GM19043 (cell line): ENCODE results near the gene H3-3A.

ENCODE experiments used
- ATAC-seq: cut with Tn5 transposase; IDR thresholded peaks from one replicate; pipeline ENCODE4 v1.9.1; 2021; ENCODE audit warnings: low read depth; ENCODE audit not compliant: unreplicated experiment

The H3-3A gene

GRCh38 chr1:226052061-226052460 lies 10.5 kb upstream of the H3-3A start:
- ATAC-seq, result no peak

GRCh38 chr1:226054519-226055327 lies 7.8 kb upstream of the H3-3A start:
- no peak for ATAC-seq

GRCh38 chr1:226059709-226060108 lies 2.8 kb upstream of the H3-3A start:
- no peak for ATAC-seq

GRCh38 chr1:226060427-226060826 lies 2.1 kb upstream of the H3-3A start:
- ATAC-seq, result no peak

- ATAC-seq, result no peak
These were observed 1.3 kb upstream of the H3-3A start for GRCh38 chr1:226061068-226061840.

GRCh38 chr1:226061841-226062557 lies 517 bp upstream of the H3-3A start:
- ATAC-seq, result peak; percentile 27

- peak; percentile 4 for ATAC-seq
These were observed 884 bp downstream of the H3-3A start for GRCh38 chr1:226063224-226063976.

GRCh38 chr1:226063977-226064815 lies 1.7 kb downstream of the H3-3A start:
- ATAC-seq, result no peak

GRCh38 chr1:226064816-226065248 lies 2.3 kb downstream of the H3-3A start:
- no peak for ATAC-seq

- no peak for ATAC-seq
These were observed 4.0 kb downstream of the H3-3A start for GRCh38 chr1:226066415-226067078.

GRCh38 chr1:226069811-226070489 lies 7.4 kb downstream of the H3-3A start:
- no peak for ATAC-seq

- ATAC-seq, result no peak
These were observed 9.8 kb downstream of the H3-3A start for GRCh38 chr1:226072347-226072746.

GRCh38 chr1:226073184-226073950 lies 10.9 kb downstream of the H3-3A start:
- no peak for ATAC-seq

- ATAC-seq, result no peak
These were observed 11.5 kb downstream of the H3-3A start for GRCh38 chr1:226074046-226074445.

- ATAC-seq, result no peak
These were observed 13.9 kb downstream of the H3-3A start for GRCh38 chr1:226076378-226076777.

- no peak for ATAC-seq
These were observed 15.9 kb downstream of the H3-3A start for GRCh38 chr1:226078374-226078773.

GRCh38 chr1:226082587-226082917 lies 20.0 kb downstream of the H3-3A start:
- ATAC-seq, result no peak

- ATAC-seq, result peak; percentile 4
These were observed 20.4 kb downstream of the H3-3A start for GRCh38 chr1:226082959-226083301.
